ENCODE data around the gene GPRC5C. TPM values are rescaled to one million over a fixed set of nuclear protein-coding genes. Genes with fewer than 3 reads are reported as not detected.

The GPRC5C gene
- total and polyA plus RNA-seq, 2 of the 8 experiments (the other 6 are each of a cell fraction or from before 2014, with no cell fraction given): 18.3 to 55.8 TPM

GRCh38 chr17:74466828-74467184 lies 34.9 kb downstream of the GPRC5C start:
- Histone ChIP-seq H4K91ac (replicated peaks; ENCODE audit: insufficient read length, low read length) (no peak overlapping the region), H3K9ac (replicated peaks in 1 of 4; ENCODE audit: extremely low read depth in 1 of 4, low read depth in 3 of 4, low read length in 3 of 4) (no peak overlapping the region), H2BK15ac (ENCODE audit: low read length) (no peak overlapping the region), H3K4me2 (ENCODE audit: insufficient read depth in 1 of 2, low read depth in 2 of 2, low read length in 2 of 2) (peak overlapping the region; percentile 79 to 94), H2BK20ac (ENCODE audit: low read length) (no peak overlapping the region), H3K79me2 (ENCODE audit: control insufficient read depth in 1 of 2, insufficient read depth in 2 of 2, low read length in 2 of 2) (no peaks in the 10 kb centered on the region), H3K27ac (ENCODE audit: low read depth, low read length) (no peak overlapping the region), H3K23me2 (ENCODE audit: low read depth, low read length) (peaks cover 26% of the 10 kb centered on the region), H4K8ac (ENCODE audit: extremely low read depth, insufficient read depth, low read length) (no peak overlapping the region), H3K9me3 (ENCODE audit: insufficient read depth in 2 of 2, low read depth in 1 of 2, low read length in 1 of 2) (no peaks in the 10 kb centered on the region), H3K56ac (replicated peaks; ENCODE audit: insufficient read length, low read depth, low read length) (no peak overlapping the region), H2BK12ac (ENCODE audit: low read depth, low read length) (peak overlapping the region; percentile 27; the same call in 1 of the 2 replicates), H2BK120ac (replicated peaks; ENCODE audit: low read depth, low read length) (no peak overlapping the region), H3K79me1 (ENCODE audit: low read depth, low read length) (no peaks in the 10 kb centered on the region), H3K4me3 (ENCODE audit: extremely low read depth in 1 of 4, insufficient read depth in 2 of 4, low read depth in 3 of 4, low read length in 4 of 4) (peak overlapping the region; percentile 27 to 68 (median 51); a peak in 7 of 8 replicates), H3K14ac (ENCODE audit: insufficient read length) (no peak overlapping the region), H4K20me1 (replicated peaks in 1 of 2; ENCODE audit: control insufficient read depth in 1 of 2, insufficient read depth in 2 of 2, low read length in 2 of 2) (peaks cover 0 to 8% of the 10 kb centered on the region in 2 experiments), H4K5ac (ENCODE audit: insufficient read length, low read depth, low read length) (no peak overlapping the region), H3K23ac (ENCODE audit: insufficient read length) (no peak overlapping the region), H2BK5ac (ENCODE audit: low read depth, low read length) (no peak overlapping the region), H3K4me1 (replicated peaks in 1 of 4; ENCODE audit: control insufficient read depth in 3 of 4, insufficient read depth in 4 of 4, low read length in 3 of 4) (peaks cover 0 to 9% (median 2%) of the 10 kb centered on the region in 4 experiments; a peak in 2 of 7 replicates), H3K27me3 (replicated peaks in 1 of 4; ENCODE audit: control insufficient read depth in 3 of 4, extremely low read depth in 1 of 4, insufficient read depth in 3 of 4, low read length in 3 of 4) (peaks cover 3 to 25% (median 22%) of the 10 kb centered on the region in 4 experiments), H3K36me3 (ENCODE audit: control insufficient read depth in 2 of 4, insufficient read depth in 4 of 4, low read length in 3 of 4) (no peaks in the 10 kb centered on the region), H2AFZ (ENCODE audit: low read length) (peak overlapping the region; percentile 28; the same call in 1 of the 2 replicates), H3K18ac (ENCODE audit: extremely low read depth, low read length) (peak overlapping the region; percentile 60), H3K4ac (replicated peaks; ENCODE audit: insufficient read length, low read depth, low read length) (no peak overlapping the region), H2AK5ac (ENCODE audit: low read depth, low read length) (no peak overlapping the region)
- WGBS, 2 experiments (ENCODE audit: extremely low coverage in 1 of 2, insufficient coverage in 1 of 2, insufficient read length in 1 of 2, insufficient replicate concordance in 2 of 2, low coverage in 1 of 2, low lambda C conversion rate in 2 of 2, missing lambda C conversion rate in 1 of 2): 18% methylated on average over 8 of the region's 11 CpGs; no CpG with 5 or more reads in 1 of the 2 experiments
- ChIA-PET POLR2A (ENCODE audit: partially characterized antibody) (no interaction called here), CTCF (ENCODE audit: partially characterized antibody) (interaction anchor here (0.8 to 4.1 kb wide), 9 partner anchors 9 to 119 kb away, joined by 3 to 19 read pairs (median 6); no protein-coding TSS in a partner anchor)
- no peak for FAIRE-seq
- TF ChIP-seq SRF (IDR thresholded peaks at IDR 0.05; ENCODE audit: low read depth, low read length) (no peak), KDM4A (IDR thresholded peaks at IDR 0.05; ENCODE audit: low read depth, low read length, severe bottlenecking) (peak; percentile 80), BCL11A (IDR thresholded peaks at IDR 0.05; ENCODE audit: low read depth in 2 of 2, low read length in 2 of 2) (no peak), JUND (IDR thresholded peaks at IDR 0.05; ENCODE audit: low read length) (no peak), SUZ12 (IDR thresholded peaks at IDR 0.05; ENCODE audit: low read length) (peak; percentile 47; the same call in 1 of the 2 replicates), CTCF (IDR thresholded peaks at IDR 0.05; ENCODE audit: control extremely low read depth in 1 of 3, insufficient read depth in 1 of 3, low read depth in 1 of 3, low read length in 3 of 3) (no peak), EZH2 (IDR thresholded peaks at IDR 0.05; ENCODE audit: low read depth, low read length, severe bottlenecking) (peak; percentile 34)
- DNase-seq (ENCODE audit: low read depth in 1 of 2, low spot score in 2 of 2): no peak
